ENCODE data around the gene TP53I13. TPM values are rescaled to one million over a fixed set of nuclear protein-coding genes. Genes with fewer than 3 reads are reported as not detected.

The TP53I13 gene
- total RNA-seq, 1 experiment from 2014 or later: 33.3 TPM

DNA sequence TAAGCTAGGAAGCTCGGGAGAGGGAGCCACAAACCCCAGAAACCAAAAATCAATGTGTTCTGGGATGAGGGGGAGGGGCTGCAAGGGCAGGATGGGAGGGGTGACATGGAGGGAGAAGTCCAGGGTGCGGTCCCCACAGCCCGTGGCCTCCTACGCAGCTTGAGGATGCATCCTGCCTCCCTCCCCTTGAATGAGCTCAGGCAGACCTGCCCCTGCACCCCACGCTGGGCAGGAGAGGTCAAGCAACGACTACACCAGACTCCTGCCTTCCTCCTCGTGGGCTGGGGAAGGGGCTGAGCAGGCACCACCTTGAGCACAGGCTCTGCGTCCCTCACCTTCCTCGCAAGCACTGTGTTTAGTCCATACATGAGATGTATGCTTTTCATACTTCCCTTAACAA, 28.3 kb downstream of the TP53I13 start:
- ATAC-seq (no peak), DNase-seq (ENCODE audit: low read depth, low spot score) (no peak)
- Histone ChIP-seq H3K4me1 (ENCODE audit: control insufficient read depth in 1 of 2, insufficient read depth in 2 of 2, low read length in 2 of 2) (peaks cover 19 to 35% of the 10 kb centered on the region in 2 experiments), H3K36me3 (ENCODE audit: control insufficient read depth in 1 of 2, insufficient read depth in 2 of 2, low read length in 2 of 2) (no peaks in the 10 kb centered on the region), H3K79me2 (ENCODE audit: insufficient read depth, low read length) (peaks cover 56% of the 10 kb centered on the region), H3K9me3 (ENCODE audit: control insufficient read depth in 1 of 2, insufficient read depth in 1 of 2, low read depth in 1 of 2, low read length in 2 of 2) (no peaks in the 10 kb centered on the region), H3K27me3 (ENCODE audit: insufficient read depth, low read length) (no peaks in the 10 kb centered on the region), H3K4me2 (ENCODE audit: low read length) (no peak overlapping the region), H3K27ac (ENCODE audit: low read depth, low read length) (no peak overlapping the region), H3K9ac (ENCODE audit: low read length) (no peak overlapping the region), H3K4me3 (replicated peaks in 1 of 2; ENCODE audit: low read depth in 1 of 2, low read length in 2 of 2) (no peak overlapping the region), H4K20me1 (ENCODE audit: insufficient read depth) (no peaks in the 10 kb centered on the region), H2AFZ (ENCODE audit: low read depth, low read length, poor library complexity, severe bottlenecking) (no peak overlapping the region), H3K9me2 (ENCODE audit: insufficient read depth) (no peaks in the 10 kb centered on the region)
- RAD21 ChIA-PET (ENCODE audit: low non-redundant PET in 1 of 2, low total read pairs in 2 of 2, uncharacterized antibody in 2 of 2, unreplicated experiment in 2 of 2): no interaction called here
- CTCF ChIA-PET: interaction anchor here (2.1 kb wide), 1 partner anchor 21 kb away, joined by 11 read pairs; no protein-coding TSS in a partner anchor
- BruUV-seq (replicated peaks): no TSS peak
- TF ChIP-seq, protein P1, sequence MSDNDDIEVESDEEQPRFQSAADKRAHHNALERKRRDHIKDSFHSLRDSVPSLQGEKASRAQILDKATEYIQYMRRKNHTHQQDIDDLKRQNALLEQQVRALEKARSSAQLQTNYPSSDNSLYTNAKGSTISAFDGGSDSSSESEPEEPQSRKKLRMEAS (IDR thresholded peaks at IDR 0.05): no peak
- TF ChIP-seq CEBPB (IDR thresholded peaks at IDR 0.05; ENCODE audit: low read depth): no peak
- no peak for TF ChIP-seq SRF (IDR thresholded peaks at IDR 0.05; ENCODE audit: low read depth)
- TF ChIP-seq, protein P2, sequence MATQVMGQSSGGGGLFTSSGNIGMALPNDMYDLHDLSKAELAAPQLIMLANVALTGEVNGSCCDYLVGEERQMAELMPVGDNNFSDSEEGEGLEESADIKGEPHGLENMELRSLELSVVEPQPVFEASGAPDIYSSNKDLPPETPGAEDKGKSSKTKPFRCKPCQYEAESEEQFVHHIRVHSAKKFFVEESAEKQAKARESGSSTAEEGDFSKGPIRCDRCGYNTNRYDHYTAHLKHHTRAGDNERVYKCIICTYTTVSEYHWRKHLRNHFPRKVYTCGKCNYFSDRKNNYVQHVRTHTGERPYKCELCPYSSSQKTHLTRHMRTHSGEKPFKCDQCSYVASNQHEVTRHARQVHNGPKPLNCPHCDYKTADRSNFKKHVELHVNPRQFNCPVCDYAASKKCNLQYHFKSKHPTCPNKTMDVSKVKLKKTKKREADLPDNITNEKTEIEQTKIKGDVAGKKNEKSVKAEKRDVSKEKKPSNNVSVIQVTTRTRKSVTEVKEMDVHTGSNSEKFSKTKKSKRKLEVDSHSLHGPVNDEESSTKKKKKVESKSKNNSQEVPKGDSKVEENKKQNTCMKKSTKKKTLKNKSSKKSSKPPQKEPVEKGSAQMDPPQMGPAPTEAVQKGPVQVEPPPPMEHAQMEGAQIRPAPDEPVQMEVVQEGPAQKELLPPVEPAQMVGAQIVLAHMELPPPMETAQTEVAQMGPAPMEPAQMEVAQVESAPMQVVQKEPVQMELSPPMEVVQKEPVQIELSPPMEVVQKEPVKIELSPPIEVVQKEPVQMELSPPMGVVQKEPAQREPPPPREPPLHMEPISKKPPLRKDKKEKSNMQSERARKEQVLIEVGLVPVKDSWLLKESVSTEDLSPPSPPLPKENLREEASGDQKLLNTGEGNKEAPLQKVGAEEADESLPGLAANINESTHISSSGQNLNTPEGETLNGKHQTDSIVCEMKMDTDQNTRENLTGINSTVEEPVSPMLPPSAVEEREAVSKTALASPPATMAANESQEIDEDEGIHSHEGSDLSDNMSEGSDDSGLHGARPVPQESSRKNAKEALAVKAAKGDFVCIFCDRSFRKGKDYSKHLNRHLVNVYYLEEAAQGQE (IDR thresholded peaks at IDR 0.05; ENCODE audit: low read depth): no peak
- TF ChIP-seq SP1 (IDR thresholded peaks at IDR 0.05; ENCODE audit: low read depth): no peak
- no peak for TF ChIP-seq YY1 (IDR thresholded peaks at IDR 0.05; ENCODE audit: extremely low read depth, insufficient replicate concordance, low read depth, low read length)
- TF ChIP-seq, protein P3, sequence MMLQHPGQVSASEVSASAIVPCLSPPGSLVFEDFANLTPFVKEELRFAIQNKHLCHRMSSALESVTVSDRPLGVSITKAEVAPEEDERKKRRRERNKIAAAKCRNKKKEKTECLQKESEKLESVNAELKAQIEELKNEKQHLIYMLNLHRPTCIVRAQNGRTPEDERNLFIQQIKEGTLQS (IDR thresholded peaks at IDR 0.05): no peak
- TF ChIP-seq, protein P4, sequence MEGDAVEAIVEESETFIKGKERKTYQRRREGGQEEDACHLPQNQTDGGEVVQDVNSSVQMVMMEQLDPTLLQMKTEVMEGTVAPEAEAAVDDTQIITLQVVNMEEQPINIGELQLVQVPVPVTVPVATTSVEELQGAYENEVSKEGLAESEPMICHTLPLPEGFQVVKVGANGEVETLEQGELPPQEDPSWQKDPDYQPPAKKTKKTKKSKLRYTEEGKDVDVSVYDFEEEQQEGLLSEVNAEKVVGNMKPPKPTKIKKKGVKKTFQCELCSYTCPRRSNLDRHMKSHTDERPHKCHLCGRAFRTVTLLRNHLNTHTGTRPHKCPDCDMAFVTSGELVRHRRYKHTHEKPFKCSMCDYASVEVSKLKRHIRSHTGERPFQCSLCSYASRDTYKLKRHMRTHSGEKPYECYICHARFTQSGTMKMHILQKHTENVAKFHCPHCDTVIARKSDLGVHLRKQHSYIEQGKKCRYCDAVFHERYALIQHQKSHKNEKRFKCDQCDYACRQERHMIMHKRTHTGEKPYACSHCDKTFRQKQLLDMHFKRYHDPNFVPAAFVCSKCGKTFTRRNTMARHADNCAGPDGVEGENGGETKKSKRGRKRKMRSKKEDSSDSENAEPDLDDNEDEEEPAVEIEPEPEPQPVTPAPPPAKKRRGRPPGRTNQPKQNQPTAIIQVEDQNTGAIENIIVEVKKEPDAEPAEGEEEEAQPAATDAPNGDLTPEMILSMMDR (IDR thresholded peaks at IDR 0.05 in 2 of 3, conservative IDR thresholded peaks at IDR 0.05 in 1 of 3; ENCODE audit: borderline replicate concordance in 1 of 3, insufficient read depth in 1 of 3, low read depth in 2 of 3, low read length in 2 of 3): no peak
- no peak for TF ChIP-seq RAD21 (IDR thresholded peaks at IDR 0.05; ENCODE audit: low read depth)
- no peak for TF ChIP-seq TCF7L2 (IDR thresholded peaks at IDR 0.05; ENCODE audit: borderline replicate concordance, extremely low read depth, insufficient read depth, insufficient read length)
- TF ChIP-seq POLR2A (IDR thresholded peaks at IDR 0.05; ENCODE audit: borderline replicate concordance, extremely low read depth, insufficient read depth, insufficient read length): no peak
- no peak for TF ChIP-seq ZNF274 (IDR thresholded peaks at IDR 0.05; ENCODE audit: low read depth, low read length)
- TF ChIP-seq EZH2 (IDR thresholded peaks at IDR 0.05): no peak
- no peak for TF ChIP-seq FOSL1 (IDR thresholded peaks at IDR 0.05; ENCODE audit: low read depth)
- TF ChIP-seq ELF1 (IDR thresholded peaks at IDR 0.05; ENCODE audit: borderline replicate concordance, low read depth): no peak
- intact Hi-C loops (cut with micrococcal nuclease): loop anchor here (10.0 kb wide), 1 partner anchor 452 kb away; no protein-coding TSS in a partner anchor
- POLR2A ChIA-PET: no interaction called here

Data from HCT116 (cell line).